Measurements from ENCODE around the gene NPHP4.

Gene NPHP4

GRCh38 chr1:5834477-5835178 is 157.6 kb downstream of the NPHP4 start:
- no CpG with 5 or more reads among the region's 32 CpGs for WGBS (ENCODE audit: extremely low coverage, insufficient coverage, low lambda C conversion rate)
- Histone ChIP-seq H3K18ac (ENCODE audit: low read length) (no peak overlapping the region), H2BK15ac (replicated peaks; ENCODE audit: low read depth) (no peak overlapping the region), H3K56ac (ENCODE audit: low read length) (no peak overlapping the region), H3K36me3 (ENCODE audit: control insufficient read depth, insufficient read depth, low read length) (no peaks in the 10 kb centered on the region), H3K4ac (ENCODE audit: low read depth, low read length) (no peak overlapping the region), H2BK5ac (ENCODE audit: low read length) (no peak overlapping the region), H3K27me3 (ENCODE audit: insufficient read depth, low read length, poor library complexity) (no peaks in the 10 kb centered on the region), H4K8ac (ENCODE audit: low read depth, low read length) (no peak overlapping the region), H4K5ac (ENCODE audit: low read length) (no peak overlapping the region), H3K27ac (ENCODE audit: low read depth, low read length) (no peak overlapping the region), H2BK120ac (ENCODE audit: low read depth, low read length) (no peak overlapping the region), H3K4me2 (ENCODE audit: low read length) (no peak overlapping the region), H3K4me1 (ENCODE audit: control insufficient read depth, low read depth, low read length) (no peaks in the 10 kb centered on the region), H2AK5ac (ENCODE audit: low read length) (no peak overlapping the region), H3K79me1 (ENCODE audit: low read length) (no peaks in the 10 kb centered on the region), H3K9ac (ENCODE audit: low read length) (no peak overlapping the region), H3K23ac (ENCODE audit: low read length) (no peak overlapping the region), H3K4me3 (ENCODE audit: low read length) (no peak overlapping the region), H3K79me2 (ENCODE audit: control insufficient read depth, insufficient read depth, low read length) (no peaks in the 10 kb centered on the region)
- DNase-seq: no peak

GRCh38 chr1:5833911-5834310 is 158.3 kb downstream of the NPHP4 start:
- H3K79me2 ChIP-seq (ENCODE audit: control insufficient read depth, insufficient read depth, low read length): no peaks in the 10 kb centered on the region

GRCh38 chr1:5832916-5833895 is 159.0 kb downstream of the NPHP4 start:
- Histone ChIP-seq H4K5ac (ENCODE audit: low read length) (no peak overlapping the region), H3K4me1 (ENCODE audit: control insufficient read depth, low read depth, low read length) (no peaks in the 10 kb centered on the region), H3K4me3 (ENCODE audit: low read length) (no peak overlapping the region), H3K79me2 (ENCODE audit: control insufficient read depth, insufficient read depth, low read length) (no peaks in the 10 kb centered on the region), H3K23ac (ENCODE audit: low read length) (no peak overlapping the region), H3K9ac (ENCODE audit: low read length) (no peak overlapping the region), H2BK5ac (ENCODE audit: low read length) (no peak overlapping the region), H3K36me3 (ENCODE audit: control insufficient read depth, insufficient read depth, low read length) (no peaks in the 10 kb centered on the region), H2AK5ac (ENCODE audit: low read length) (no peak overlapping the region), H3K4me2 (ENCODE audit: low read length) (no peak overlapping the region), H3K18ac (ENCODE audit: low read length) (no peak overlapping the region), H3K4ac (ENCODE audit: low read depth, low read length) (no peak overlapping the region), H2BK15ac (replicated peaks; ENCODE audit: low read depth) (no peak overlapping the region), H3K79me1 (ENCODE audit: low read length) (no peaks in the 10 kb centered on the region), H3K27me3 (ENCODE audit: insufficient read depth, low read length, poor library complexity) (no peaks in the 10 kb centered on the region), H3K27ac (ENCODE audit: low read depth, low read length) (no peak overlapping the region), H3K56ac (ENCODE audit: low read length) (no peak overlapping the region), H2BK120ac (ENCODE audit: low read depth, low read length) (no peak overlapping the region), H4K8ac (ENCODE audit: low read depth, low read length) (no peak overlapping the region)
- no peak for DNase-seq
- WGBS (ENCODE audit: extremely low coverage, insufficient coverage, low lambda C conversion rate): no CpG with 5 or more reads among the region's 40 CpGs

More at GRCh38 chr1:5833911-5834310, 158.3 kb downstream of the NPHP4 start:
- Histone ChIP-seq H3K4ac (ENCODE audit: low read depth, low read length) (no peak overlapping the region), H3K79me1 (ENCODE audit: low read length) (no peaks in the 10 kb centered on the region), H3K27me3 (ENCODE audit: insufficient read depth, low read length, poor library complexity) (no peaks in the 10 kb centered on the region), H3K56ac (ENCODE audit: low read length) (no peak overlapping the region), H4K8ac (ENCODE audit: low read depth, low read length) (no peak overlapping the region), H2BK5ac (ENCODE audit: low read length) (no peak overlapping the region), H3K27ac (ENCODE audit: low read depth, low read length) (no peak overlapping the region), H3K9ac (ENCODE audit: low read length) (no peak overlapping the region), H2BK15ac (replicated peaks; ENCODE audit: low read depth) (no peak overlapping the region), H3K23ac (ENCODE audit: low read length) (no peak overlapping the region), H3K18ac (ENCODE audit: low read length) (no peak overlapping the region), H3K4me2 (ENCODE audit: low read length) (no peak overlapping the region), H2AK5ac (ENCODE audit: low read length) (no peak overlapping the region), H3K36me3 (ENCODE audit: control insufficient read depth, insufficient read depth, low read length) (no peaks in the 10 kb centered on the region), H3K4me3 (ENCODE audit: low read length) (no peak overlapping the region), H2BK120ac (ENCODE audit: low read depth, low read length) (no peak overlapping the region), H4K5ac (ENCODE audit: low read length) (no peak overlapping the region), H3K4me1 (ENCODE audit: control insufficient read depth, low read depth, low read length) (no peaks in the 10 kb centered on the region)
- no peak for DNase-seq
- no CpG with 5 or more reads among the region's 14 CpGs for WGBS (ENCODE audit: extremely low coverage, insufficient coverage, low lambda C conversion rate)

GRCh38 chr1:5831600-5832335 is 160.5 kb downstream of the NPHP4 start:
- Histone ChIP-seq H2BK5ac (ENCODE audit: low read length) (no peak overlapping the region), H3K4me3 (ENCODE audit: low read length) (no peak overlapping the region), H3K27me3 (ENCODE audit: insufficient read depth, low read length, poor library complexity) (no peaks in the 10 kb centered on the region), H4K5ac (ENCODE audit: low read length) (no peak overlapping the region), H2AK5ac (ENCODE audit: low read length) (no peak overlapping the region), H3K4ac (ENCODE audit: low read depth, low read length) (no peak overlapping the region), H3K9ac (ENCODE audit: low read length) (no peak overlapping the region), H3K79me2 (ENCODE audit: control insufficient read depth, insufficient read depth, low read length) (no peaks in the 10 kb centered on the region), H2BK120ac (ENCODE audit: low read depth, low read length) (no peak overlapping the region), H4K8ac (ENCODE audit: low read depth, low read length) (no peak overlapping the region), H3K4me2 (ENCODE audit: low read length) (no peak overlapping the region), H3K36me3 (ENCODE audit: control insufficient read depth, insufficient read depth, low read length) (no peaks in the 10 kb centered on the region), H3K18ac (ENCODE audit: low read length) (no peak overlapping the region), H2BK15ac (replicated peaks; ENCODE audit: low read depth) (no peak overlapping the region), H3K23ac (ENCODE audit: low read length) (no peak overlapping the region), H3K4me1 (ENCODE audit: control insufficient read depth, low read depth, low read length) (no peaks in the 10 kb centered on the region), H3K27ac (ENCODE audit: low read depth, low read length) (no peak overlapping the region), H3K56ac (ENCODE audit: low read length) (no peak overlapping the region), H3K79me1 (ENCODE audit: low read length) (no peaks in the 10 kb centered on the region)
- no peak for DNase-seq
- WGBS (ENCODE audit: extremely low coverage, insufficient coverage, low lambda C conversion rate): no CpG with 5 or more reads among the region's 10 CpGs

GRCh38 chr1:5830771-5831599 is 161.2 kb downstream of the NPHP4 start:
- Histone ChIP-seq H2BK5ac (ENCODE audit: low read length) (no peak overlapping the region), H3K27ac (ENCODE audit: low read depth, low read length) (no peak overlapping the region), H3K18ac (ENCODE audit: low read length) (no peak overlapping the region), H3K9ac (ENCODE audit: low read length) (no peak overlapping the region), H3K27me3 (ENCODE audit: insufficient read depth, low read length, poor library complexity) (no peaks in the 10 kb centered on the region), H3K4ac (ENCODE audit: low read depth, low read length) (no peak overlapping the region), H3K79me2 (ENCODE audit: control insufficient read depth, insufficient read depth, low read length) (no peaks in the 10 kb centered on the region), H2BK120ac (ENCODE audit: low read depth, low read length) (no peak overlapping the region), H3K4me1 (ENCODE audit: control insufficient read depth, low read depth, low read length) (no peaks in the 10 kb centered on the region), H2AK5ac (ENCODE audit: low read length) (no peak overlapping the region), H3K36me3 (ENCODE audit: control insufficient read depth, insufficient read depth, low read length) (no peaks in the 10 kb centered on the region), H3K56ac (ENCODE audit: low read length) (peak overlapping the region; percentile 38), H4K8ac (ENCODE audit: low read depth, low read length) (no peak overlapping the region), H4K5ac (ENCODE audit: low read length) (no peak overlapping the region), H3K79me1 (ENCODE audit: low read length) (no peaks in the 10 kb centered on the region), H3K4me2 (ENCODE audit: low read length) (no peak overlapping the region), H3K23ac (ENCODE audit: low read length) (no peak overlapping the region), H3K4me3 (ENCODE audit: low read length) (no peak overlapping the region), H2BK15ac (replicated peaks; ENCODE audit: low read depth) (no peak overlapping the region)
- WGBS (ENCODE audit: extremely low coverage, insufficient coverage, low lambda C conversion rate): no CpG with 5 or more reads among the region's 26 CpGs
- DNase-seq: peak; percentile 85
